Neural progenitor cell (in vitro differentiated cells): ENCODE results near the gene PDX1. TPM values are rescaled to one million over a fixed set of nuclear protein-coding genes. Genes with fewer than 3 reads are reported as not detected.

Experiments
- DNase-seq: peaks from one replicate; pipeline ENCODE4 v3.0.0-alpha.2; 2016; ENCODE audit warnings: low spot score
- H2AFZ ChIP-seq: fragments of 200-600 bp; sonication (generic); replicated peaks from 2 replicates; pipeline ENCODE4 v1.6.1; 2016; ENCODE audit warnings: antibody characterized with exemption
- H3F3A ChIP-seq: fragments of 200-600 bp; sonication (generic); 2 replicates; pipeline ENCODE4 v1.6.1; 2016; ENCODE audit warnings: antibody characterized with exemption, low read depth
- H3K27ac ChIP-seq: fragments of 200-600 bp; sonication (generic); 2 replicates; pipeline ENCODE4 v1.5.1; 2016; ENCODE audit warnings: mild to moderate bottlenecking
- H3K27me3 ChIP-seq: fragments of 200-600 bp; sonication (generic); 2 replicates; pipeline ENCODE4 v1.6.1; 2016; ENCODE audit warnings: mild to moderate bottlenecking, moderate library complexity
- H3K36me3 ChIP-seq: fragments of 200-600 bp; sonication (generic); 2 replicates; pipeline ENCODE4 v1.5.1; 2016
- H3K4me1 ChIP-seq: fragments of 200-600 bp; sonication (generic); 2 replicates; pipeline ENCODE4 v1.6.1; 2016; ENCODE audit warnings: mixed run types
- H3K4me2 ChIP-seq: fragments of 200-600 bp; sonication (generic); 2 replicates; pipeline ENCODE4 v1.6.1; 2016
- H3K4me3 ChIP-seq: fragments of 200-600 bp; sonication (generic); 2 replicates; pipeline ENCODE4 v1.5.1; 2016
- H3K79me2 ChIP-seq: fragments of 200-600 bp; sonication (generic); 2 replicates; pipeline ENCODE4 v1.6.1; 2016; ENCODE audit warnings: low read depth
- H3K9ac ChIP-seq: fragments of 200-600 bp; sonication (generic); 2 replicates; pipeline ENCODE4 v1.6.1; 2016
- H3K9me3 ChIP-seq: fragments of 200-600 bp; sonication (generic); 2 replicates; pipeline ENCODE4 v1.5.1; 2016; ENCODE audit warnings: low read depth
- H4K20me1 ChIP-seq: fragments of 200-600 bp; sonication (generic); 2 replicates; pipeline ENCODE4 v1.6.1; 2016; ENCODE audit warnings: low read depth
- H3K27ac Mint-ChIP-seq: 3 replicates; pipeline ENCODE4 v1.8.0; 2021; ENCODE audit warnings: mixed read lengths
- H3K27me3 Mint-ChIP-seq: 2 replicates; pipeline ENCODE4 v1.8.0; 2022; ENCODE audit warnings: low read depth, mild to moderate bottlenecking, inconsistent platforms, moderate library complexity, mixed read lengths; ENCODE audit not compliant: insufficient read depth
- H3K36me3 Mint-ChIP-seq: 3 replicates; pipeline ENCODE4 v1.8.0; 2021; ENCODE audit warnings: mixed read lengths
- H3K4me1 Mint-ChIP-seq: 3 replicates; pipeline ENCODE4 v1.8.0; 2021; ENCODE audit warnings: mixed read lengths
- H3K4me3 Mint-ChIP-seq: 3 replicates; pipeline ENCODE4 v1.8.0; 2021; ENCODE audit warnings: mild to moderate bottlenecking, moderate library complexity, mixed read lengths
- H3K9me3 Mint-ChIP-seq: 3 replicates; pipeline ENCODE4 v1.8.0; 2020; ENCODE audit warnings: mixed read lengths
- EZH2 ChIP-seq: fragments of 200-600 bp; sonication (generic); IDR thresholded peaks from 2 replicates; pipeline ENCODE4 v1.6.1; 2017; ENCODE audit warnings: antibody characterized with exemption, mild to moderate bottlenecking, moderate library complexity
- EZH2phosphoT487 ChIP-seq: fragments of 200-600 bp; sonication (generic); IDR thresholded peaks from 2 replicates; pipeline ENCODE4 v1.6.1; 2017; ENCODE audit warnings: antibody characterized with exemption
- total RNA-seq: library from RNA; depleted of rRNA; stranded (reverse); fragments of >200 nt; gene quantifications from 2 replicates; pipeline ENCODE4 v1.2.3, GENCODE V29; 2015; ENCODE audit warnings: low replicate concordance
- TF ChIP-seq, protein P1 (sequence below): fragments of 200-600 bp; sonication (generic); IDR thresholded peaks from 2 replicates; pipeline ENCODE4 v1.5.1; 2017; ENCODE audit warnings: antibody characterized with exemption, mild to moderate bottlenecking

PDX1 gene
- total RNA-seq, 1 donor from 2014 or later: not detected

DNA sequence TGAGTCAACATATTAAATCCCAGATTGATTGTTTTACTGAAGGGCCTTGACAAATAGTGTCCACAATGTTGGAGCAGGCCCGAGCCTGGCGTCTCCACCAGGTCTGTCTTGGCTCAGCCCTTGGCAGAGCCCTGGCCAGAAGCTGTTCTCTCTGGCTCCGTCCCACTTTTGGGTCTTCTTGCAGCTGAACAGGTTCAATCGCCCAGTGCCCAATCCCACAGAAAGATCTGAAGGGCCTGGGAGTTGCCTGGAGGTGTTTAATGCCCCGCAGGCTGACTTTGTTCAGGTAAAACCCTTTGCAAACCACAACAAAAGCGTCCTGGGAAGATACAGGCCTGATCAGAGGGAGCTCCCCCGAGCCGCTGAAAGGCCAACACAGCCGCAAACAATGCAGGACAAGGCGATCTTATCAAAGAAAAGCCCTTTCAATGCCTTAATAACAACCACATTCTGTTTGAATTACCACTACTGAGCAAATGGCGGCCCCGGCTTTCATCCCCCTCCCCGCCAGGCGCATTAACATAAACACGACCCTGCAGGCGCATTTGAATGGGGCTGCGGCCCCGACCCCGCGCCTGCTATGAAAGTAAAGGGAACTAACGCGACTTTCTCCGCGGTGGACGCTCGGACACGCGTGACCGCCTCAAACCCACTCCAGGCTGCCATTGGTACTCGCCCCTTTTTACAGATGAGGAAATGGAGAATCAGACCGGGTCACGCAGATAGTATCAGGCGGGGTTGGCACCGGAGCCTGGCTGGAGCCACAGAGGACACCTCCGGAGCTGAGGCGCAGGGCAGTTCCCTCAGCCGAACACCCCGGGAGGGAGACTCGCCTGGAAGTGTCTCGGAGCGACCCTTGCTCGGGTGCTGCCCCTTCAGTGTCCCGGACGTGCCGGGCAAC, 46.2 kb downstream of the PDX1 start:
- Histone ChIP-seq H3K79me2 (no peaks in the 10 kb centered on the region), H4K20me1 (peaks cover 100% of the 10 kb centered on the region), H3K4me2 (peak overlapping the region; percentile 66), H3K27me3 (peaks cover 100% of the 10 kb centered on the region), H3K9ac (no peak overlapping the region), H3K4me1 (peaks cover 41% of the 10 kb centered on the region), H3K27ac (no peak overlapping the region), H3K9me3 (no peaks in the 10 kb centered on the region), H3K4me3 (peak overlapping the region; percentile 34), H2AFZ (no peak overlapping the region), H3K36me3 (no peaks in the 10 kb centered on the region), H3F3A (peaks cover 38% of the 10 kb centered on the region)
- no peaks in the 10 kb centered on the region for H3K9me3 Mint-ChIP-seq
- DNase-seq: peak; percentile 87
- H3K27me3 Mint-ChIP-seq: peaks cover 89% of the 10 kb centered on the region
- H3K4me3 Mint-ChIP-seq: peak overlapping the region; percentile 66
- peaks cover 32% of the 10 kb centered on the region for H3K4me1 Mint-ChIP-seq
- H3K36me3 Mint-ChIP-seq: no peaks in the 10 kb centered on the region
- H3K27ac Mint-ChIP-seq: no peak overlapping the region
- peak; percentile 85 for TF ChIP-seq EZH2
- peak; percentile 72 for TF ChIP-seq EZH2phosphoT487
- TF ChIP-seq, protein P1, sequence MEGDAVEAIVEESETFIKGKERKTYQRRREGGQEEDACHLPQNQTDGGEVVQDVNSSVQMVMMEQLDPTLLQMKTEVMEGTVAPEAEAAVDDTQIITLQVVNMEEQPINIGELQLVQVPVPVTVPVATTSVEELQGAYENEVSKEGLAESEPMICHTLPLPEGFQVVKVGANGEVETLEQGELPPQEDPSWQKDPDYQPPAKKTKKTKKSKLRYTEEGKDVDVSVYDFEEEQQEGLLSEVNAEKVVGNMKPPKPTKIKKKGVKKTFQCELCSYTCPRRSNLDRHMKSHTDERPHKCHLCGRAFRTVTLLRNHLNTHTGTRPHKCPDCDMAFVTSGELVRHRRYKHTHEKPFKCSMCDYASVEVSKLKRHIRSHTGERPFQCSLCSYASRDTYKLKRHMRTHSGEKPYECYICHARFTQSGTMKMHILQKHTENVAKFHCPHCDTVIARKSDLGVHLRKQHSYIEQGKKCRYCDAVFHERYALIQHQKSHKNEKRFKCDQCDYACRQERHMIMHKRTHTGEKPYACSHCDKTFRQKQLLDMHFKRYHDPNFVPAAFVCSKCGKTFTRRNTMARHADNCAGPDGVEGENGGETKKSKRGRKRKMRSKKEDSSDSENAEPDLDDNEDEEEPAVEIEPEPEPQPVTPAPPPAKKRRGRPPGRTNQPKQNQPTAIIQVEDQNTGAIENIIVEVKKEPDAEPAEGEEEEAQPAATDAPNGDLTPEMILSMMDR: no peak

DNA sequence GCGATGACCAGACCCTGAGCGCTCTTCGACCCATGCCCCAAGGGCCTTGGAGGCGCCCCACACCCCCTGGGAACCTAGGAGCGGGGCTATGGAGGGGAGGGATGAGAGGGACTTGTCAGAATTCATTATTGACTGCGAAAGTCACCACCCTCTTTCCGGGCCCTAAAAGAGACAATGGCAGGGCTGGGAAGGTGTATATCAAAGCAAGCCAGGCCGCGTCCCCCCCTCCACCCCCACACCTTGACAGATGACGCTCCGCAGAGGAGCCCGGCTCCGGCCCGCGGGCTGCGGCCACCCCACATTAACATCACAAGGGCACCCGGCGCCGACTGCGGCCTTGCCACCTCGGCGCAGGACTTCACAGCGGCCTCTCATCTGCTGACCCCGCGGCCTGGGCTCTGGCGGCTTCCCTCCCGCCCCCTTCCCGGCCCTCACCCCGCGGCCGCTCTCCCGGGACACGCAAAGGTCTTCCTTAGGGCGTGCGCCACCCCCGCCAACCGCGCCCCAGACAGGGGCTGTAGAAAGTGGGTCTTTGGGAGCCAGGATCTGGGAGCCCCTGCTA, 46.9 kb downstream of the PDX1 start:
- Histone ChIP-seq H3K27ac (no peak overlapping the region), H3K36me3 (no peaks in the 10 kb centered on the region), H3K9ac (no peak overlapping the region), H3K4me3 (no peak overlapping the region), H3K27me3 (peaks cover 100% of the 10 kb centered on the region), H3K4me2 (peak overlapping the region; percentile 66), H3K79me2 (no peaks in the 10 kb centered on the region), H3K9me3 (no peaks in the 10 kb centered on the region), H2AFZ (no peak overlapping the region), H3F3A (peaks cover 46% of the 10 kb centered on the region), H3K4me1 (peaks cover 47% of the 10 kb centered on the region), H4K20me1 (peaks cover 98% of the 10 kb centered on the region)
- Mint-ChIP-seq H3K36me3 (no peaks in the 10 kb centered on the region), H3K27ac (no peak overlapping the region), H3K4me3 (no peak overlapping the region), H3K27me3 (peaks cover 89% of the 10 kb centered on the region), H3K4me1 (peaks cover 36% of the 10 kb centered on the region), H3K9me3 (no peaks in the 10 kb centered on the region)
- peak; percentile 82 for TF ChIP-seq EZH2
- TF ChIP-seq, protein P1: no peak
- peak; percentile 84 for TF ChIP-seq EZH2phosphoT487
- peak; percentile 51 for DNase-seq

DNA sequence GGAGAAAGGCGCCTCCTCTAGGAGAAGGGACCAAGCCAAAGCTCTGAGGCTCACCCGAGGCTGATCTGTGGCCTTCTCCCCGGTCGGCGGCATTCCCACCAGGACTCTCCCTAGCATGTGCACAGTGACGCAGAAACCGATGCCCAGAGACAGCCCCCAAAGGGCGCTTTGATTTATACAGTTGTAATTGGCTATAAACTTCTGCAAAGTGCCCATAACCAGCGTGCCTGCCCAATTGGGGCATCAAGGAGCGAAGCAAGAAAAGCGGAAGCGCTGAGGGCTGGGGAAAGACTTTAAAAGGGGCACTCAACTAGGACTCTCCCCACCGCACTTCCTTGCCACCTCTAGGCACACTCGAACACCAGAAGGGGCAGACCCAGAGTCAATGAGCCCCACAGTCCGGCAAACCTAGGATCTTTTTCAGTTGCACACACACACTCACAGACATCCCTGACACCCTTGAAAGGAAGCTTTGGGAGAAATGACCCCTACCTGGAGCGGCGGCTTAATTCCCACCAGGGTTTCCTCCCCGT, 47.5 kb downstream of the PDX1 start:
- Histone ChIP-seq H3F3A (peaks cover 49% of the 10 kb centered on the region), H3K9ac (no peak overlapping the region), H2AFZ (no peak overlapping the region), H3K27me3 (peaks cover 100% of the 10 kb centered on the region), H3K4me3 (no peak overlapping the region), H3K36me3 (no peaks in the 10 kb centered on the region), H3K9me3 (no peaks in the 10 kb centered on the region), H3K4me1 (peaks cover 52% of the 10 kb centered on the region), H3K4me2 (peak overlapping the region; percentile 66), H3K27ac (no peak overlapping the region), H4K20me1 (peaks cover 98% of the 10 kb centered on the region), H3K79me2 (no peaks in the 10 kb centered on the region)
- Mint-ChIP-seq H3K27ac (no peak overlapping the region), H3K4me1 (peaks cover 36% of the 10 kb centered on the region), H3K27me3 (peaks cover 87% of the 10 kb centered on the region), H3K4me3 (no peak overlapping the region), H3K36me3 (no peaks in the 10 kb centered on the region), H3K9me3 (no peaks in the 10 kb centered on the region)
- DNase-seq: no peak
- TF ChIP-seq, protein P1: no peak
- TF ChIP-seq EZH2: no peak
- no peak for TF ChIP-seq EZH2phosphoT487
